ENCODE measurements around the gene KLHL13.

DNA sequence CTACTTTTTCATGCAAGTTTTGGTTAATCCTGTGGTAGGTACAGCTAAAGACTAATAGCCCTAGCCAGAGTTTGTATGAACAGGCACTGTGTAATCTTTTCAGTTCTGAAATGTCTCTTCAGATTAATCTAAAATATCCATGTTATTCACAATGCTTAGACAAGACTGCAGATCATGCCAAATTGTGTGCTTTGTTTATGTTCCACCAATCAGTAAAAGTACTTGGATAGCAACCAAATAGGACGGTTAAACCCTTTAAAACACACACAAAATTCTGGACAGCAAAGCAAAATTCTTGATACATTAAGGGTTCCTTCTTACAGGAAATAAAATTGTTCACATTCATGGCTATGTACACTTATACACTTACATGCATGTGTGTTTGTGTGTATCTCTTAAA is 139.1 kb downstream of the KLHL13 start:
- TF ChIP-seq CTCF (conservative IDR thresholded peaks at IDR 0.05; ENCODE audit: low read length): no peak
- TF ChIP-seq EZH2phosphoT487 (IDR thresholded peaks at IDR 0.05; ENCODE audit: borderline replicate concordance): no peak

Measured in Loucy (cell line).